ENCODE measurements around the gene NPFFR1.

- no peak for TF ChIP-seq REST (IDR thresholded peaks at IDR 0.05; ENCODE audit: unreplicated experiment)
- no peak for TF ChIP-seq CTCF (conservative IDR thresholded peaks at IDR 0.05; ENCODE audit: low read depth in 2 of 2)
- no peak for TF ChIP-seq EZH2phosphoT487 (IDR thresholded peaks at IDR 0.05; ENCODE audit: unreplicated experiment)
- no peak for TF ChIP-seq STAT1 (IDR thresholded peaks at IDR 0.05; ENCODE audit: unreplicated experiment)
- no peak for TF ChIP-seq POLR2AphosphoS5 (IDR thresholded peaks at IDR 0.05; ENCODE audit: low read depth)
Measured at GRCh38 chr10:70298393-70298792, 14.6 kb upstream of the NPFFR1 start.
